ENCODE results near the gene GAPDHS.

The GAPDHS gene

GRCh38 chr19:35545855-35546381, 12.7 kb downstream of the GAPDHS start:
- no peak for TF ChIP-seq CTCF (IDR thresholded peaks at IDR 0.05; ENCODE audit: low read depth, low read length)
- TF ChIP-seq EZH2phosphoT487 (IDR thresholded peaks at IDR 0.05; ENCODE audit: low read depth) = no peak
- Histone ChIP-seq H3K9ac (ENCODE audit: low read length) (peak overlapping the region; percentile 94), H3K4me2 (ENCODE audit: low read length) (peak overlapping the region; percentile 91), H3K4me1 (ENCODE audit: low read length) (peaks cover 25% of the 10 kb centered on the region), H3K36me3 (replicated peaks; ENCODE audit: low read depth, low read length) (peaks cover 22% of the 10 kb centered on the region), H3K9me3 (ENCODE audit: insufficient read depth, low read length) (no peaks in the 10 kb centered on the region), H3K4me3 (ENCODE audit: low read length) (peak overlapping the region; percentile 89), H3K79me2 (ENCODE audit: low read length) (peaks cover 36% of the 10 kb centered on the region), H3K27ac (ENCODE audit: low read length) (peak overlapping the region; percentile 46), H3K27me3 (ENCODE audit: low read depth, low read length) (no peaks in the 10 kb centered on the region), H4K20me1 (ENCODE audit: insufficient read depth, low read length) (no peaks in the 10 kb centered on the region; the same call in 1 of the 2 replicates), H2AFZ (ENCODE audit: low read depth, low read length) (peak overlapping the region; percentile 78)

- no peak overlapping the region for H2AFZ ChIP-seq (ENCODE audit: low read depth, low read length)
- H3K4me3 ChIP-seq (ENCODE audit: low read length) = peak overlapping the region; percentile 89
- peaks cover 23% of the 10 kb centered on the region for H3K36me3 ChIP-seq (replicated peaks; ENCODE audit: low read depth, low read length)
- peaks cover 36% of the 10 kb centered on the region for H3K79me2 ChIP-seq (ENCODE audit: low read length)
- peak overlapping the region; percentile 94 for H3K9ac ChIP-seq (ENCODE audit: low read length)
- no peaks in the 10 kb centered on the region for H3K9me3 ChIP-seq (ENCODE audit: insufficient read depth, low read length)
- no peaks in the 10 kb centered on the region; the same call in 1 of the 2 replicates for H4K20me1 ChIP-seq (ENCODE audit: insufficient read depth, low read length)
- peak overlapping the region; percentile 91 for H3K4me2 ChIP-seq (ENCODE audit: low read length)
- no peak for TF ChIP-seq EZH2phosphoT487 (IDR thresholded peaks at IDR 0.05; ENCODE audit: low read depth)
- no peak for TF ChIP-seq CTCF (IDR thresholded peaks at IDR 0.05; ENCODE audit: low read depth, low read length)
- peaks cover 25% of the 10 kb centered on the region for H3K4me1 ChIP-seq (ENCODE audit: low read length)
- peak overlapping the region; percentile 46; the same call in 1 of the 2 replicates for H3K27ac ChIP-seq (ENCODE audit: low read length)
- H3K27me3 ChIP-seq (ENCODE audit: low read depth, low read length) = no peaks in the 10 kb centered on the region
Measured at GRCh38 chr19:35546532-35546931, 13.3 kb downstream of the GAPDHS start.

GRCh38 chr19:35549174-35549788, 16.0 kb downstream of the GAPDHS start:
- H3K36me3 ChIP-seq (replicated peaks; ENCODE audit: low read depth, low read length) = peaks cover 19% of the 10 kb centered on the region
- no peaks in the 10 kb centered on the region for H3K9me3 ChIP-seq (ENCODE audit: insufficient read depth, low read length)
- peak; percentile 90 for TF ChIP-seq CTCF (IDR thresholded peaks at IDR 0.05; ENCODE audit: low read depth, low read length)
- TF ChIP-seq EZH2phosphoT487 (IDR thresholded peaks at IDR 0.05; ENCODE audit: low read depth) = no peak
- H2AFZ ChIP-seq (ENCODE audit: low read depth, low read length) = no peak overlapping the region
- peaks cover 21% of the 10 kb centered on the region for H3K4me1 ChIP-seq (ENCODE audit: low read length)
- no peaks in the 10 kb centered on the region; the same call in 1 of the 2 replicates for H4K20me1 ChIP-seq (ENCODE audit: insufficient read depth, low read length)
- H3K4me2 ChIP-seq (ENCODE audit: low read length) = no peak overlapping the region
- H3K79me2 ChIP-seq (ENCODE audit: low read length) = peaks cover 29% of the 10 kb centered on the region
- no peak overlapping the region for H3K9ac ChIP-seq (ENCODE audit: low read length)
- H3K27me3 ChIP-seq (ENCODE audit: low read depth, low read length) = no peaks in the 10 kb centered on the region
- no peak overlapping the region for H3K4me3 ChIP-seq (ENCODE audit: low read length)
- H3K27ac ChIP-seq (ENCODE audit: low read length) = no peak overlapping the region

- H3K4me1 ChIP-seq (ENCODE audit: low read length) = peaks cover 17% of the 10 kb centered on the region
- peaks cover 22% of the 10 kb centered on the region for H3K79me2 ChIP-seq (ENCODE audit: low read length)
- H4K20me1 ChIP-seq (ENCODE audit: insufficient read depth, low read length) = no peaks in the 10 kb centered on the region; the same call in 1 of the 2 replicates
Measured at GRCh38 chr19:35549879-35550523, 16.7 kb downstream of the GAPDHS start.

More at GRCh38 chr19:35549879-35550523, 16.7 kb downstream of the GAPDHS start:
- no peak overlapping the region for H2AFZ ChIP-seq (ENCODE audit: low read depth, low read length)
- peaks cover 19% of the 10 kb centered on the region for H3K36me3 ChIP-seq (replicated peaks; ENCODE audit: low read depth, low read length)
- no peak for TF ChIP-seq EZH2phosphoT487 (IDR thresholded peaks at IDR 0.05; ENCODE audit: low read depth)
- no peak for TF ChIP-seq CTCF (IDR thresholded peaks at IDR 0.05; ENCODE audit: low read depth, low read length)
- H3K4me3 ChIP-seq (ENCODE audit: low read length) = no peak overlapping the region
- H3K9ac ChIP-seq (ENCODE audit: low read length) = no peak overlapping the region
- H3K27me3 ChIP-seq (ENCODE audit: low read depth, low read length) = no peaks in the 10 kb centered on the region
- H3K9me3 ChIP-seq (ENCODE audit: insufficient read depth, low read length) = no peaks in the 10 kb centered on the region
- H3K4me2 ChIP-seq (ENCODE audit: low read length) = no peak overlapping the region
- H3K27ac ChIP-seq (ENCODE audit: low read length) = no peak overlapping the region
